ENCODE data around the gene SLC6A3. TPM values are rescaled to one million over a fixed set of nuclear protein-coding genes. Genes with fewer than 3 reads are reported as not detected.
"Not testable (repeated sequence)": the region's sequence is repeated elsewhere in the genome, so short reads cannot be mapped to it uniquely, and the experiment has no call there.

SLC6A3 gene
- total RNA-seq, 1 donor from 2014 or later: 0.16 TPM

- Mint-ChIP-seq H3K4me1 (no peaks in the 10 kb centered on the region), H3K27ac (ENCODE audit: unreplicated experiment) (no peak overlapping the region), H3K27me3 (ENCODE audit: low read depth) (no peaks in the 10 kb centered on the region), H3K9me3 (no peaks in the 10 kb centered on the region), H3K36me3 (ENCODE audit: low read depth) (no peaks in the 10 kb centered on the region), H3K4me3 (no peak overlapping the region)
- no peak for DNase-seq (ENCODE audit: low read depth, low spot score)
- no peak for TF ChIP-seq CTCF (conservative IDR thresholded peaks at IDR 0.05)
Observed at GRCh38 chr5:1476967-1477310, 31.7 kb upstream of the SLC6A3 start.

- Mint-ChIP-seq H3K4me3 (no peak overlapping the region), H3K27me3 (ENCODE audit: low read depth) (no peaks in the 10 kb centered on the region), H3K4me1 (no peaks in the 10 kb centered on the region), H3K36me3 (ENCODE audit: low read depth) (no peaks in the 10 kb centered on the region), H3K27ac (ENCODE audit: unreplicated experiment) (no peak overlapping the region), H3K9me3 (no peaks in the 10 kb centered on the region)
- TF ChIP-seq CTCF (conservative IDR thresholded peaks at IDR 0.05): no peak
- no peak for DNase-seq (ENCODE audit: low read depth, low spot score)
Observed at GRCh38 chr5:1476181-1476966, 31.1 kb upstream of the SLC6A3 start.

- not testable (repeated sequence) for H3K27me3 Mint-ChIP-seq (ENCODE audit: low read depth); DNase-seq (ENCODE audit: low read depth, low spot score); H3K27ac Mint-ChIP-seq (ENCODE audit: unreplicated experiment); H3K36me3 Mint-ChIP-seq (ENCODE audit: low read depth); H3K4me1 Mint-ChIP-seq; H3K4me3 Mint-ChIP-seq; H3K9me3 Mint-ChIP-seq
Observed at GRCh38 chr5:1475544-1475900, 30.3 kb upstream of the SLC6A3 start.

GRCh38 chr5:1474866-1475543, 29.8 kb upstream of the SLC6A3 start:
- H3K9me3 Mint-ChIP-seq: no peaks in the 10 kb centered on the region
- no peak overlapping the region for H3K27ac Mint-ChIP-seq (ENCODE audit: unreplicated experiment)
- no peak overlapping the region for H3K4me3 Mint-ChIP-seq
- H3K27me3 Mint-ChIP-seq (ENCODE audit: low read depth): no peaks in the 10 kb centered on the region
- DNase-seq (ENCODE audit: low read depth, low spot score): no peak
- H3K36me3 Mint-ChIP-seq (ENCODE audit: low read depth): no peaks in the 10 kb centered on the region
- no peak for TF ChIP-seq CTCF (conservative IDR thresholded peaks at IDR 0.05)
- no peaks in the 10 kb centered on the region for H3K4me1 Mint-ChIP-seq

GRCh38 chr5:1474183-1474839, 29.1 kb upstream of the SLC6A3 start:
- Mint-ChIP-seq H3K4me1 (no peaks in the 10 kb centered on the region), H3K27ac (ENCODE audit: unreplicated experiment) (no peak overlapping the region), H3K36me3 (ENCODE audit: low read depth) (no peaks in the 10 kb centered on the region), H3K9me3 (no peaks in the 10 kb centered on the region), H3K27me3 (ENCODE audit: low read depth) (no peaks in the 10 kb centered on the region), H3K4me3 (no peak overlapping the region)
- no peak for TF ChIP-seq CTCF (conservative IDR thresholded peaks at IDR 0.05)
- no peak for DNase-seq (ENCODE audit: low read depth, low spot score)

- Mint-ChIP-seq H3K36me3 (ENCODE audit: low read depth) (no peaks in the 10 kb centered on the region), H3K4me1 (no peaks in the 10 kb centered on the region), H3K27ac (ENCODE audit: unreplicated experiment) (no peak overlapping the region), H3K9me3 (no peaks in the 10 kb centered on the region), H3K4me3 (no peak overlapping the region), H3K27me3 (ENCODE audit: low read depth) (no peaks in the 10 kb centered on the region)
- no peak for TF ChIP-seq CTCF (conservative IDR thresholded peaks at IDR 0.05)
- no peak for DNase-seq (ENCODE audit: low read depth, low spot score)
Observed at GRCh38 chr5:1473746-1474145, 28.5 kb upstream of the SLC6A3 start.
